ENCODE data around the gene BCAM.

GRCh38 chr19:44765949-44766335, 43.0 kb upstream of the BCAM start:
- TF ChIP-seq, protein P1, sequence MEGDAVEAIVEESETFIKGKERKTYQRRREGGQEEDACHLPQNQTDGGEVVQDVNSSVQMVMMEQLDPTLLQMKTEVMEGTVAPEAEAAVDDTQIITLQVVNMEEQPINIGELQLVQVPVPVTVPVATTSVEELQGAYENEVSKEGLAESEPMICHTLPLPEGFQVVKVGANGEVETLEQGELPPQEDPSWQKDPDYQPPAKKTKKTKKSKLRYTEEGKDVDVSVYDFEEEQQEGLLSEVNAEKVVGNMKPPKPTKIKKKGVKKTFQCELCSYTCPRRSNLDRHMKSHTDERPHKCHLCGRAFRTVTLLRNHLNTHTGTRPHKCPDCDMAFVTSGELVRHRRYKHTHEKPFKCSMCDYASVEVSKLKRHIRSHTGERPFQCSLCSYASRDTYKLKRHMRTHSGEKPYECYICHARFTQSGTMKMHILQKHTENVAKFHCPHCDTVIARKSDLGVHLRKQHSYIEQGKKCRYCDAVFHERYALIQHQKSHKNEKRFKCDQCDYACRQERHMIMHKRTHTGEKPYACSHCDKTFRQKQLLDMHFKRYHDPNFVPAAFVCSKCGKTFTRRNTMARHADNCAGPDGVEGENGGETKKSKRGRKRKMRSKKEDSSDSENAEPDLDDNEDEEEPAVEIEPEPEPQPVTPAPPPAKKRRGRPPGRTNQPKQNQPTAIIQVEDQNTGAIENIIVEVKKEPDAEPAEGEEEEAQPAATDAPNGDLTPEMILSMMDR (IDR thresholded peaks at IDR 0.05): no peak
- no peak for TF ChIP-seq POLR2A (IDR thresholded peaks at IDR 0.05)
- no peak for TF ChIP-seq POLR2AphosphoS5 (IDR thresholded peaks at IDR 0.05)
- no peak for TF ChIP-seq EP300 (IDR thresholded peaks at IDR 0.05)

Measured in gastroesophageal sphincter (tissue), 3 donors.